ENCODE measurements around the gene HP1BP3.
"Not testable (repeated sequence)": the region's sequence is repeated elsewhere in the genome, so short reads cannot be mapped to it uniquely, and the experiment has no call there.

HP1BP3 gene

DNA sequence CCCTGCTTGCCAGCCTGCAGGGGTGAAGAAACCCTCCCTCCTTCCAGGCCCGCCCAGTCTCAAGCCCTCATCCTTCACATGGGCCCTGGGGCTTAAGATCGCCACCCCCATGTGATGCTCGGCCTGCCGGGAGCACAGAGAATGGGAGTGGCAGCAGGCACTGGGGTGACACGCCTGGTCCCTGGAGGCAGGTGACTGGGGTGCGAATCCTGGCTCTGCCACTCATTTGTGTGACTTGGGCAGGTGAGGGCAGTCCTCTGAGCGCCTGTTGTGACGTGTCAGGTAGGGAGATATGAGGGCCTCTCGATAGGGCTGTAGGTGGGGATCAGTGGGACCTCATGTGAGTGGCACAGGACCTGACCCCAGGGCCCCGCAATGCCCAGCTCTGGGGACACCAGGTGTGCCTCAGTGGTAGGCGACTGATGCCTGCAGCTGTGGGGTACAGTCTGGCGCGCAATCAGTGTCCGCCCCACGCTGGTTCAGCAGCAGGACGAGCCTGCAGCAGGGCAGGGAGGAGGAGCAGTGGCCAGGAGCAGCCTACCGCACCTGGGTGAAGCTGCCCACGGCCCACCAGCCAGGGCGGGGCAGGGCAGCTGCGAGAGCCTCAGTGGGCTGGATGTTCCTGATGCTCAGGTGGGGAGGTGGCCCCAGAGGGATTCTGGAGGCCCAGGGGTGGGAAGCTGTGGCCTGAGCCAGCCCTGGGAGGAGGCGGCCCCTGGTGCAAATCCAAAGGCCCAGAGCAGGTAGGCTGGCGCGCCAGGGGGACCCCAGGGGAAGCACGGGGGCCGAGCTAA, 60.8 kb downstream of the HP1BP3 start:
- DNase-seq: no peak

DNA sequence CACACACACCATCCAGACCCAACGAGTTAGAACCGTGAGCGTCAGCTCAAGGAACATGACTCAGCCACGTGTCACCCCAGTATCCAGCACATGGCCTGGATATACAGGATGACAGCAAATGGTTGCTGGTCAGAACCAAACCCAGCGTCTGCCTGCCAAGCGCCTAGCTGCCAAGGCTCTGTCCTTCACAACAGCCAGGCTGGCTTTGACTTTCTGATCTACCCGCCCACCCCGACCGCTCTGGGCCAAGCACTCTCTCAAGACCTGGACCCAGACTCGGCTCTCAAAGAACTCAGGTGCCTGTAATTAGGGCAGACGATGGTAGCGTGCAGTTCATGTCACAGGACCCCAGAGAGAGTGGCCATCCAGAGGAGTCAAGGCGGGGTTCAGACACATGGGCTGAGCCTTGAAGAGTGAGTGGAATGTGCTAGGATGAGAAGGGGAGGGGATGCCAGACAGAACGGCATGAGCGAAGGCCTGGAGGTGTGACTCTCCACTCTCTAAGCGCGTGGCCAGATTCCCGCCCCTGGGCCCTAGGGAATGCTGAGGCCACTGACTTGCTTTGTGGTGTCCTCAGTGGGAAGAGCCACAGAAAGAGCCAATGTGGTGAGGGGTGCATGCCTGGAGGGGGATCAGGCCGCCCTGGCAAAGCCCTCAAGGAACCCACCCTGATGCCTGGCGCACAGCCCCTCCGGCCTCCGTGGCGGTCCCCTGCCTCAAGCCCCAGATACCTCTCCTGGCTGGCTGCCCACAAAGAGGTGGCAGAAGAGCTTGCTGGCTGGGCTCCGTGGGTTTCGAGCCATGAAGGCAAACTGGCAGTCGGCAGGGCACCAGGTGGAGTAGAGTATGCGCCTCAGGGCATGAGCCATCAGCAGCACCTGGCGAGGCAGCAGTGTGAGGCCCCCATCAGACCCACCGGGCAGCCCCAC, 61.7 kb downstream of the HP1BP3 start:
- DNase-seq: no peak

DNA sequence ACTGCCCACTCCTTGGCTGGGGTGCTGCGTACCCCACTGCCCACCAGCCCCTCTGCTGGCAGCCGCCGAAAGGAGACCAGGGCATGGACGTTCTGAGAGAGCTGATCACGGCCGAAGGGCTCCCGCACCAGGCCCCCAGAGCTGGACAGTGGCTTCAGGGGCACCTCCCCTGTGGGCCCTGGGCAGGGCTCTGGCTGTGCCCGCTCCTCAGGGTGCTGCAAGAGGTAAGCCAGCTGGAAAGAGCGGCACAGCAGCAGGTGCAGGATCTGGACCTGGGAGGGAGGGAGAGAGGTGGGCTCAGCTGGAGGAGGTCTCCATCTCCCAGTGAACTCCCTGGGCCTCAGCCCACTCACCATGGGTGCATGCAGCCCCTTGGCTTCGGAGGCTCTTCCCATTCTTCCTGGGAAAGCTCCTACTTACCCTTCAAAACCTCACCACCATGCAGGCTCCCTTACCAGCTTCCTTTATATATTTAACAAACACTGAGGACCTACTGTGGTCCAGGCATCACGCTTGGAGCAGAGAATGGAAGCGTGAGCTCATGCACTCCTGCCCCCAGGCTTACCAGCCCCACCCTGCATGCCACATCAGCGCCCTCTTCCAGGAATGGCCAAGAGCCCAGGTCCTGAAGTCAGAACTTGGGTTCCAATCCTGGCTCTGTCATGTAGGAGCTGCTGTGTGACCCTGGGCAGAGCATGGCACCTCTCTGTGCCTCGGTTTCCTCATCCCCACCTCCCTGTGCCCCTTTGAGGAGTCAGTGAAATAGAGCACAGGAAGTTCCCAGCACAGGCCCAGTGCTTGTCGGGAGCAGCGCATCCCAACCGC, 62.5 kb downstream of the HP1BP3 start:
- DNase-seq: no peak

DNA sequence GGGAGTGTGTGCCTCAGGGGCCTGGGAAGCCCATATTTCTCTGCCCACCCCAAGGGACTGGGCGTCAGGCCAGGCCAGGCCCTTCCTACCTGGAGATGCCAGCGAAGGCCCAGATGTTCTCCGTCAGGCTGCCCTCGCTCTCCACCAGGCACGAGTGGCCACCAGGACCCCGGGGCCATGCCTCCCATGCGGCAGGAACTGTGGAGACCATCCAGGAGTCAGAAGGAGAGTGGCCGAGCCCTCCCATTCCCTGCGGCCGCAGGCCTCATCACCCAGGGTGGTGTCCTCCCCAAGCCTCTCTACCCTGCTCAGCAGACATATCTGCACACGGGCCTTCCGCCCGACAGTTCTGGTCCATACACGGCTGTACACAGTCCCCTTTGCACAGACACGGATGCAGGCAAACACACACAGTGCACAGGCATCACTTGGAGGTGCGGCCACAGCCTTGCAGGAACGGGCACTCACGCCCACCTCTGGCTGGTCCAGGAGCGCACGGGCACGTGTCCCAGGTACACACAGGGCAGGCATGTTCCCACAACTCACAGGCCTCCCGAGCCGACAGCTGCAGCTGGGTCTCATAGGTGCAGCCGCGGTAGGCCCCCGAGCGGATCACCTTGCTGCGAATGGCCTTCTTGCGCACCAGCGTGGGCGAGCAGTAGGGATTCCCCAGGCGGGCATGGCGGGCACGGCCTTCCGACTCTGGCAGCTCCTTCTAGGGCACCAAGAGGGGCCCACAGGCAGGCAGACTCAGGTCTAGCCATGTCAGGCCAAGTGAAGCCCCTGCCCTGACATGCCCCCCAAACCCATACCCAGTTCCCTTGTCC, 63.4 kb downstream of the HP1BP3 start:
- DNase-seq: no peak

DNA sequence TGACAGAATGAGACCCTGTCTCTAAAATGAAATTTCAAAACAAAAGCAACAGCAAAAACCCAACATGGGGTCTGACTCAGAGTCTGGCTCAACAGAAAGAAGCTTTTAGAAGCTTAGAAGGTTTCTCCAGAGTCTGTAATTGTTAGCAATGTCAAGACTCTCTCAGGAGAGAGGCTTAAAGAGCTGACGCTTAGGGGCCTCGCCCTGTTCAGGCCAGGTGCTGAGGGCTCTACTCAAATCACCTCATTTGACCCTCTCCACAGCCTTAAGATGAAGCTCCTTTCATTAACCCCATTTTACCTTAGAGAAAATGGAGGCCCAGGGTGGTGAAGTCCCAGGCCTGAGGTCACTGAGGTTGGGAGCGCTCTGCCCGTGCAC, 64.0 kb downstream of the HP1BP3 start:
- no peak for DNase-seq

DNA sequence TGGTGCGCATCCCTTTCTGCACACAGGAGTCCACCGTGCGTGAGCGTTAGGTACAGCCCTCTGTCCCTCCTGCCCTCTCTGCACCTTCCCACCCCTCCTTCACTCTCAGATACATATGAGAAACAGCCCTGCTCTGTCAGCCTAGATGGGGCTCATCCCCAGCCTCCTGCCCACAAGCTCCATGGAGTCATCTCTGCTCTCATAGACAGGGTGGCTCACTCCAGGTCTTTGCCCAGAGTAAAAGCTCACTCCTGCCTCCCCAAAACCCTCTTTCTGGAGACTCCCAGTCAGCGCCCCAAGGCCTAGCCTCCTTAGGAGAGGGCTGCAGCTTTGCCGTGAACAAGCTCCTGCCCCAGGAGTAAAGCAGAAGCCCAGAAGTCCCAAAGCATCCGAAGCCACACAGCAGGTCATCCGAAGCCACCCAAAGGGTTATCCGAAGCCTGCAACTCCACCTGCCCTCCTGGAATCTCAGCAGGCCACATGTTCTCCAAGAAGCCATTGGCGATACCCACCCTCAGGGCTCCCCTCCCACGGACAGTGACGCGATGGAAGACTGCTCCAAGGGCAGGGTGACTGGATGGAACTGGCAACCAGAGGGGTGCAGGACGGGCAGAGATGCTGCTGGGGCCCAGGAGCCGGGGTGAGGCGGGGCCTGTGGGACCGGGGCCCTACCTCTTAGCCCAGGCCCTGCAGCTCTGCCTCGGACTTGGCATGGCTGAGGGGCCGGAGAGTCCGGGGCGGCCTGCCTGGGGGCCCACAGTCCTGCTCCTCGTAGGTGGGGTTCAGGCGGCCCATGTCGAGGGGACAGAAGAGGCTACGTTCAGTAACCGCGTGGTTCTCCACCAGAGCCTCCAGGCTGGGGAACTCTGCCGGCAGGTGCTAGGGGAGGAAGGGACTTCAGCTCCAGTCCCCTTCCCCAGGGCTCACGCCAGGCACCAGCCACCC, 65.7 kb downstream of the HP1BP3 start:
- no peak for DNase-seq

DNA sequence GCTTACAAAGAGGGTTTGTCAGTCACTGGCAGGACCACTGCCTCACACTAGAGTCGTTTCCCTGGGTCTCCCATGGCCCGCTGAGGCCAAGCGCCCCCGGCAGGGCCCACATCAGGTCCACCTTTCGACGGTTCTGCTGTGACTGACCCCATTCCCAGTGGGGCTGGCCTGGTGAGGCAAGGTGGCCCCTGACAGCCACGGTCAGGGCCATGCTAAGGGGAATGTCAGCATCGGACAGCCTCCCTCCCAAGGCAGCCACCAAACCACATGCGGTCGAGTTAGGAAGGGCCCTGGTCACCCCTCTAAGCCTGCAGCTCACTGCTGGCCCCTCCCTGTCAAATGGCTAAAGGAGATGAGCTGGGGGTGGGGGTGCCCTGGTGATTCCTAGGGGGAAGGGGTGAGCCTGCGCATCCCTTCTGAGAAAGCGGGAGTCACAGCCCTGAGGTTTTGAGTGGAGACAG, 66.4 kb downstream of the HP1BP3 start:
- DNase-seq: no peak

DNA sequence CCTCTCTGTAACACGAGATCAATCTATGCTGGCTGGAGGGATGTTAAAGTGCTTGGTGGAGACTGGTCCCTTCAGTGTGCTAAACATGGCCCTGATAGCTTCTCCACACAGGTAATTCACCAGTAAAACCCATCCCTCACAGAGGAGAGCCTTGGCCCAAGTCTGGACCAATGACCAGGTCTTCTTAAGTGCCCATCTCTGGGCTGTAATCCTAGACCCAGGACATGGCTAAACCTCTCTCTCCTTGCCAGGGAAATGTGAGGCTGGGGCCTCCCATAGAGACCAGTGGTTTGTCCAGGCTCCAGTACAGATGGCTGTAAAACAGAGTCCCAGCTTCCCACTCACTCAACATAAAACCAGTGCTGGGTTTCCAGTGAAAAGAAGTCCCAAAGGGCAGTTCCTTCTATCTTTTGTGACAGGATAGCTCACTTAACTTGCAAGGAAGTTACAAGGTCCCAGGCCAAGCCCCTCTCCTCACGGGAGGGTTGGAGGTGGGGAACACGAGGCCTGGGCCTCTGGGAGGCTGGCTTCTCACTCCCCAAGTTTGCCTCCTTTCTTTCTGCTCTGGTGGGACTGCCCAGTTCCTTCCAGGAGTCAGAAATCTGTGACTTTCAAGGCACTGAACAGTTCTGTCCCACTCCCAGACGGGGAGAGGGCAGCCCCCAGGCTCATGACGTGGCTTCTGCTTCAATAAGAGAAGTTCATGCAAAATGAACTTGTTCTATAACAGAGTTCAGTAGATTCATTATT, 67.1 kb downstream of the HP1BP3 start:
- no peak for DNase-seq

DNA sequence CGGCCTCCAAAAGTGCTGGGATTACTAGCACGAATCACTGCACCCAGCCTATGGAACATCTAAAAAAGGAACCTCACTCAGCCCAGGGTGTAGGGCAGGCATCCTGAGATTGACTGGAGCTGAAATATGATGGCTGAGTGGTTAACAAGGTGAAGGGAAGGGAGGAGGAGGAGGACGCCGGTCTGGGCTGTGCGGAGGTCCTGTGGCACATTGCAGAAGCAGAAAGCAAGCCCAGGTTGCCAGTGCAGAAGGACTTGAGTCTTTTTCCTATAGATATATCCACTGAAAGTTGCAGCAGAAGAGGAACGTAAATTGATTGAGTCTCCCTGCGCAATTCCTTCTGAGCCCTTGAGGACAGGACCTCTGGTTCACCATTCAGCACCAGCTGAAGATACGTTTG, 67.8 kb downstream of the HP1BP3 start:
- DNase-seq: no peak

DNA sequence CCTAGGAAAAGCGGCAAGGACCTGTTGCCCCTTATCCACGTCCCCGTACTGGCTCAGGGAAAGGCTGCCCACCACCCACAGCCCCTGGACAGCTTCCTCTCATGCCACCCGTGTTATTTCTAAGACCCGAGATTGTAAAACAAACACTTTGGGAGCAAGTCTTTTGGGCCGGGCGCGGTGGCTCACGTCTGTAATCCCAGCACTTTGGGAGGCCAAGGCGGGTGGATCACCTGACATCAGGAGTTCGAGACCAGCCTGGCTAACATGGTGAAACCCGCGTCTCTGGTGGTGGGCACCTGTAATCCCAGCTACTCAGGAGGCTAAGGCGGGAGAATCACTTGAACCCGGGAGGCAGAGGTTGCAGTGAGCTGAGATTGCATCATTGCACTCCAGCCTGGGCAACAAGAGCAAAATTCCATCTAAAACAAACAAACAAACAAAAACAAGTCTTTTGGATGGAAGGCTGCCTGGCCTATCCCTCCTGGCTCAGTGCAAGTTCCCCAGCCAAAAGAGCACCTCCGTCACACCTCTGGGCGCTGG, 68.7 kb downstream of the HP1BP3 start:
- DNase-seq: not testable (repeated sequence)

DNA sequence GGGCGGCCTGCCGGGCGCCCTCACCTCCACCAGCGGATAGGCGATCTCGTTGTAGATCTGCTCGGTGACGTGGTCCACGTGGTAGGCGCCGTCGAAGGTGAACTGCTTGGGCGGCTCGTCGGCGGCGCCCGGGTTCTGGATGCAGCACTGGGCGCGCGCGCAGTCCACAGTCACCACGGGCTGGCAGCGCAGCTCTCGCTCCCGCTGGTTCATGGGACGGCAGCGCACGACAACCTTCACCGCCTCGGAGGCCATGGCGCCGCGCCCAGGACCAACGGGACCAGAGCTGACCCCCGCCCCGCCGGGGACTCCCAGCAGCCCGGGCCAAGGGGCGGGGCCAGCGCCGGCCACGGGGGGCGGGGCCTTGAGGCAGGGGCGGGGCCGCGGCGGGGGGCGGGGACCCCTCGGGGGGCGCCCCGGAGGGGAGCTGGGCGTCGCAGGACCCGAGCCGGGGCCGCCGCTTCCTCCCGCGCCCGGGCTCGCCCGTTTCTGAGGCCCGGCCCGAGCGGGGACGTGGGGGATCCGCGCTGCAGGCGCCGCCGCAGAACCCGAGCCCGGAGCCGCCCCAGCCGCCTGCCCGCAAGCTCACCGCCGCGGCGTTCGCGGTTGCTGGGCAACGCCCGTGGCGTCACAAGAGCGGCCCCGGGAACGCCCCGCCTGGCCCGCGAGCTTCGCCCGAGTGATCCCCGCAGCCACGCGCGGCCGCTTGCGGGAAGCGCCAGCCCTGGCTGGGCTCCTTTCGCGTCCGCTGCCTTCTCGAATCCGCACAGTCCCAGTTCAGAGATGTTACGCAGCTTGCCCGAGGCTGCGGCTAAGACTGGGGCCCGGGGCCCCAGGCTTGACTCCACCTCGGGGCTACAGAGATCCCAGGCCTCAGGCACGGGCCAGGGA, 69.4 kb downstream of the HP1BP3 start, which contains the start of gene KIF17:
Gene KIF17, minus strand, starts transcription at position 556 of the 891 bp plus-strand sequence. Its CDS starts 301 bp downstream, at position 255.
- DNase-seq: no peak

DNA sequence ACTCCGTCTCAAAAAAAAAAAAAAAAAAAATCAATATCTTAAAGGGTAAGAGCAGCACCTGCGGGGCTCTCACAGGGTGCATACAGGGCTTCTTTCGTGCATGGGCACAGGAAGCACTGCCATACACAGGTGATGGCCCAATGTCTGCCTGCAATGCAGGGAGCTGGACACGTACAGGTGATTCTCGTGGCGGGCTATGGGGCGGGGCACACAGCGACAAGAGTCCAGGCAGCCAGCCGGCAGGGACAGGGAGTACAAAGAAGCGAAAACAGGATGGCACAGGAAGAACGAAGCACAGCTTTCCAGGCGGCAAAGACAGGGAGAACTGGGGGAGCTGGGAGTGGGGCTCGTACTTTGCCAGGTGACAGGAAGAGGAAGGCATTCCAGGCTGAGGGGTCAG, 70.9 kb downstream of the HP1BP3 start:
- no peak for DNase-seq

DNA sequence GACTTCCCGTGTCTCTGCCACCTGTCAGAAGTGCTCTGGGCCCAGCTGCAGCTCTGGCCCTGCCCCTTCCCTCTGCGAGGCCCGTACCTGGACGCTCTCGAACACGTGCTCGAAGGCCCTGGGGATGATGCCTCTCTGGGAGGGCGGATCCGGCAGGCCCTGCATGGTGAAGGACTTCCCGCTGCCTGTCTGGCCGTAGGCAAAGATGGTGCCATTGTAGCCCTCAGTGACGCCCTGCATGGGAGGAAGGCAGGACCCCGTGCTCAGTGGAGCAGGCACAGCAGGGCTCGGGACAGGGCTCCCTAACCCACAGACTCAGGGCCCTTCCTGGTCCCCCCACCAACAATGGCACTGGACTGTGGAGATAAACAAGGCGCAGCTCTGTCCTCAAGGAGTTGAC, 71.7 kb downstream of the HP1BP3 start:
- no peak for DNase-seq

DNA sequence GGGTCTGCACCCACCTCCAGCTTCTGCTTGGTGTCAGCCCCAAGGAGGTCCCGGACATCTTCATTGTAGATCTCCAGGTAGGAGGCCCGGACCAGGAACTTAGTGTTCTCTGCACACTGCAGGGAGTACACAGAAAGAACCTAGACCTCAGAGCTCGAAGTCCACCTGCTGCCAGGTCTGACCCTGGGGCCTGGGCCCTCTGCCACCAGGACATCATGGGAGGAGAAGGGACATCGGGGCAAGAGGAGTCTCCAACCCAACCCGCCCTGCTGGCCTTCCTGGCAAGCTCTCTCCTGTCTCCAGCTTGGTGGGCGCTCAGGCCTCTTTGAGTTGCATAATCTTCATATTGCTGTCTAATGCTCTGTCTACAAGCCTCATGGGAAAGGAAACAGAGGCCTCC, 73.7 kb downstream of the HP1BP3 start:
- no peak for DNase-seq

DNA sequence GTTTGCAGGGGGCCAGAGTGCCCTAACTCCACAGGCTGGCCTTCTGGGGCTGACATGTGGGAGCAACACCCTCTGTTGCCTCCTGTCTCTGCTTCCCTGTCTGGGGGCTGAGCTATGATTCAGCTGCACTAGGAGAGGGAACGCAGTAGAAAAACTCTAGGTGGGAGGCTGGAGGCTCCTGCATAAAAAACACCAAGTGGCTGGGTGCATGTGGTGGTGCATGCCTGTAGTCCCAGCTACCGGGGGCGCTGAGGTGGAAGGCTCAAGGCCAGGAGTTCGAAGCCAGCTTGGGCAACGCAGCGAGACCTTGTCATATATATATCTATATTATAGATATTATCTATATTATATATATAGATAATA, 74.9 kb downstream of the HP1BP3 start:
- DNase-seq: no peak

DNA sequence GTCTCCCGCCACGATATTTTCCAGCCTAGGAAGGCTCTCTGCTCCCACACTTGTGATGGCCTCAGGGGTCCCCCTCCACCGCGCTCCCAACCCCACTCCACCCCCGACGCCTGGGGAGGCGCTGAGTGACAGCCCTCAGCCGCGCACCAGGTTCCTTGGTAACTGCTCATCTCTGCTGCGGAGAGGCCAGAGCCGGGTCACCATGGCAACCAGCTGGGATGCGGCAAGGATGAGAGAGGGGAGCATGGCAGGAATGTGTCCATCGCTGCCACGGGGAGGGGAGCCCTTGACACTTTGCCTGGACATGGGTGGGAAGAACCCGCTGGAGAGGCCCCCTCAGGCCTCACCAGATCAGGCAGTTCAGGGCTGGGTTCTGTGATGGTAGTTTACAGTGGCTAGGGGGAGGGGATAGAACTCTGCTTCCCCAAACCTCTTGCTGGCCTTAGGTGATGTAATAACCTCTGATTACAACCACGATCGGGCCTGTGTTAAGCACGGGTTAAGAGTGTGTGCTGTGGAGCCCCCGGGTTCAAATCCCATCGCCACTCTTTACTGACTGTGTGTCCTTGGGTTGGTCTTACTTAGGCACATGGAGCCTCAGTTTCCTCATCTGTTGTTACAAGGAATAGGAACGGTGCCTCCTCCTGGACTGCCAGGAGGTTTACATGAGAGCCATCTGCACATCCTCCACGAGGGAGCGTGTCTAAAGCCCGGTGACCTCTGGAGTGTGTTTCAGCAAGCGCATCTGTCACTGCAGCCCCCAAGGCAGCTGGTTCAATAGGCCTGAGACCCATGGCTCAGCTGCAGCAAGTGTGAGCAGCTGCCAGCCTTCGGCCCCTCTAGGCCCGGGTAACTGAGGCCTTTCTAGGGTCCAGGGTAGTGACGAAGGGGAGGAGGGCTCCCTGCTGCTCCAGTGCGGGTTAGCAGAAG, 75.6 kb downstream of the HP1BP3 start:
- no peak for DNase-seq

DNA sequence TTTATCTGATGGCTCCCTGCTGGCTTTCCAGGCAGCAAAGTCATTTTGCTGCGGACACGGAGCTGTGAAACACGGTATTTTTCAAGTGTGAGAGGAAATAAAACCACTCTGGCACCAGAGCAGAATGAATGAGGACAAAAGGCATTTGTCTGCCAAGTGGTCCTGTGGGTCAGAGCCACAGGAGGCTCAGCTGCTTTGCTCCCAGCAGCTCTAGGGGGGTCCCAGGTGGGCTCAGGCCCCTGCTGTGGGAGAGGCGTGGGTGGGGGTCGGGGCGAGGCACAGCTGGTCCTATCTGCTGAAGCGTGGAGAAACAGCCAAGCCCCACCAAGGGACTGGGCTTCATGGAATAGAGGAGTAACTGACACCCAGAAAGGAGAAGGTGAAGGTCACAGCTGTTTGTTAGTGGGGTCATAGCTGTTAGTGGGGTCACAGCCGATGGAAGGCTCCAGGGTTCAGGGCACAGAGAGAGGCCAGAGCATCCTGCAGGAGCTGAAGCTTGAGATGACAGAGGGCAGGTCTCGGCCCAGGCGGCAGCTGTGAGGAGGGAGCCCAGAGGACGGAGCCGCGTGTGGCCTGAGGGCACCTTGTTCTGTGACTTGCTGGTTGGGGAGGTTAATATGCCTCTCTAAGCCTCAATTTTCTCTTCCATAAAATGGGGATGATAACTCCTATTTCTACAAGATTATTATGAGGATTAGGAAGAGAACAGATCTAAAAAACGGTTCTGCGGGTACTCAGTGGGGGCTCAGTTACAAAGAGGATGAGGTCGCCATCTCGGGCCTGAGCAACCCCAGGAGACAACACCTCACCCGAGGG, 76.4 kb downstream of the HP1BP3 start:
- DNase-seq: no peak
